ENCODE data around the gene CHRNA4. TPM values are rescaled to one million over a fixed set of nuclear protein-coding genes. Genes with fewer than 3 reads are reported as not detected.

Gene CHRNA4
- total RNA-seq, 2 experiments from 2014 or later = not detected

DNA sequence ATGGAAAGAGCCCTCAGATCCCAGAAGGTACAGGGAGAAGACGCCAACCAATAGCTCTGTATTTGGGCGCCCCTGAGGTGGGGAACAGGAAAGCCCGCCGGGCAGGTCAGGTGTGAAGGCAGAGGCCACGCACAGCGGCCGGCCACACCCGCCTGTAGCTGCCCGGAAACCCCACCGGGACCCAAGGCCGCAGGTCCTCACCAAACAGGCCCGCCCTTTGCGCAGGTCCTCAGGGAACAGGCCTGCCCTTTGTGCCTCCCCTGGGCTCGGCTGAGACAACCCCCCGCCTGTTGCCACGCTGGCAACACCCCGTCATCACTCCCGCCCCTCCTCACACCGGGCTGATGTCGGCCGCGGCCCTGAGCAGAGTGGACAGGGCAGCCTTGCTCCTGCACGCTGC is 44.9 kb upstream of the CHRNA4 start:
- ChIA-PET POLR2A (no interaction called here), CTCF (no interaction called here)
- peaks cover 0 to 3% of the 10 kb centered on the region in 2 experiments for H3K27me3 ChIP-seq (ENCODE audit: control insufficient read depth in 1 of 2, insufficient read depth in 2 of 2, low read length in 2 of 2)
- no peak overlapping the region for H3K27ac ChIP-seq (ENCODE audit: low read depth in 1 of 2, low read length in 2 of 2)
- Mint-ChIP-seq H3K27ac (no peak overlapping the region), H3K4me1 (ENCODE audit: low read depth) (no peaks in the 10 kb centered on the region), H3K36me3 (ENCODE audit: low read depth) (no peaks in the 10 kb centered on the region), H3K4me3 (no peak overlapping the region), H3K27me3 (no peaks in the 10 kb centered on the region), H3K9me3 (no peaks in the 10 kb centered on the region)
- H3K9me3 ChIP-seq (ENCODE audit: control insufficient read depth in 1 of 2, insufficient read depth in 1 of 2, low read length in 2 of 2) = peaks cover 0 to 19% of the 10 kb centered on the region in 2 experiments
- H3K36me3 ChIP-seq (ENCODE audit: insufficient read depth, low read length) = no peaks in the 10 kb centered on the region
- no peak for DNase-seq
- H3K4me3 ChIP-seq (ENCODE audit: low read length) = no peak overlapping the region
- intact Hi-C loops (cut with DNase I, micrococcal nuclease) = no loop called here
- H3K4me1 ChIP-seq (ENCODE audit: insufficient read depth, low read length) = peaks cover 9% of the 10 kb centered on the region
- TF ChIP-seq, protein P1, sequence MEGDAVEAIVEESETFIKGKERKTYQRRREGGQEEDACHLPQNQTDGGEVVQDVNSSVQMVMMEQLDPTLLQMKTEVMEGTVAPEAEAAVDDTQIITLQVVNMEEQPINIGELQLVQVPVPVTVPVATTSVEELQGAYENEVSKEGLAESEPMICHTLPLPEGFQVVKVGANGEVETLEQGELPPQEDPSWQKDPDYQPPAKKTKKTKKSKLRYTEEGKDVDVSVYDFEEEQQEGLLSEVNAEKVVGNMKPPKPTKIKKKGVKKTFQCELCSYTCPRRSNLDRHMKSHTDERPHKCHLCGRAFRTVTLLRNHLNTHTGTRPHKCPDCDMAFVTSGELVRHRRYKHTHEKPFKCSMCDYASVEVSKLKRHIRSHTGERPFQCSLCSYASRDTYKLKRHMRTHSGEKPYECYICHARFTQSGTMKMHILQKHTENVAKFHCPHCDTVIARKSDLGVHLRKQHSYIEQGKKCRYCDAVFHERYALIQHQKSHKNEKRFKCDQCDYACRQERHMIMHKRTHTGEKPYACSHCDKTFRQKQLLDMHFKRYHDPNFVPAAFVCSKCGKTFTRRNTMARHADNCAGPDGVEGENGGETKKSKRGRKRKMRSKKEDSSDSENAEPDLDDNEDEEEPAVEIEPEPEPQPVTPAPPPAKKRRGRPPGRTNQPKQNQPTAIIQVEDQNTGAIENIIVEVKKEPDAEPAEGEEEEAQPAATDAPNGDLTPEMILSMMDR (IDR thresholded peaks at IDR 0.05) = no peak
- ATAC-seq (ENCODE audit: poor library complexity) = no peak

DNA sequence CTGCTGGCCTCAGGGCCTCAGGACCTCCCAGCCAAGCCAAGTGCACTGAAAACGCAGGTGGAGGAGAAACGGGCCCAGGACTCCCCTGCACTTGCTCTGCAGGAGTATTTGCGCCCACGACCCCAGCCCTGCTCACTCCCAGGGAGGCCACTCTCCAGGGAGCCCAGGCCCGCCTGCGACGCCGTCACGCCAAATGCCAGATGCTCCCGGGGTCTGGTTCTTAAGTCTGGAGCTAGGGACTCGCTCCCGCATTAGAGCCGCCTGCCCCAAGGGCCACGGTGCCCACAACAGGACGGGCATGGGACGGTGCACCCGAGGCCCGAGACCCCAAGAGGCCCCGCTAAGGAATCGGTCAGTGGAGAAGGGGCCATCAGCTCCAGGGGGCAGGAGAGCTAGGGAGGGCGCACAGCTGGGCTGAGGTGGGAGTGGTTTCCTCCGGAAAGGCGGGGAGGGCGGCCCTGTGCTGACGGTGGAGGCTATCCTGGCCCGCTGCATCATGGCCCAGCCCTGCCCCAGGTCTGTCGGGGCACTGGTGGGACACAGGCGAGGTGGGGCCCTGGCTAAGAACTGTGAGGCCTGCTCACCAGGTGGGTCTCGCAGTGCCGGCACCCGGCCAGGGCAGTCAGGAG is 44.1 kb upstream of the CHRNA4 start:
- Mint-ChIP-seq H3K36me3 (ENCODE audit: low read depth) (no peaks in the 10 kb centered on the region), H3K4me3 (no peak overlapping the region), H3K4me1 (ENCODE audit: low read depth) (no peaks in the 10 kb centered on the region), H3K9me3 (no peaks in the 10 kb centered on the region), H3K27me3 (no peaks in the 10 kb centered on the region), H3K27ac (no peak overlapping the region)
- Histone ChIP-seq H3K9me3 (ENCODE audit: control insufficient read depth in 1 of 2, insufficient read depth in 1 of 2, low read length in 2 of 2) (peaks cover 0 to 19% of the 10 kb centered on the region in 2 experiments), H3K4me1 (ENCODE audit: insufficient read depth, low read length) (peaks cover 7% of the 10 kb centered on the region), H3K4me3 (ENCODE audit: low read length) (no peak overlapping the region), H3K36me3 (ENCODE audit: insufficient read depth, low read length) (no peaks in the 10 kb centered on the region), H3K27ac (ENCODE audit: low read depth in 1 of 2, low read length in 2 of 2) (no peak overlapping the region), H3K27me3 (ENCODE audit: control insufficient read depth in 1 of 2, insufficient read depth in 2 of 2, low read length in 2 of 2) (peaks cover 0 to 3% of the 10 kb centered on the region in 2 experiments)
- no peak for DNase-seq
- ChIA-PET POLR2A (no interaction called here), CTCF (no interaction called here)
- ATAC-seq (ENCODE audit: poor library complexity) = no peak
- intact Hi-C loops (cut with DNase I, micrococcal nuclease) = no loop called here
- TF ChIP-seq, protein P1 (IDR thresholded peaks at IDR 0.05) = no peak

DNA sequence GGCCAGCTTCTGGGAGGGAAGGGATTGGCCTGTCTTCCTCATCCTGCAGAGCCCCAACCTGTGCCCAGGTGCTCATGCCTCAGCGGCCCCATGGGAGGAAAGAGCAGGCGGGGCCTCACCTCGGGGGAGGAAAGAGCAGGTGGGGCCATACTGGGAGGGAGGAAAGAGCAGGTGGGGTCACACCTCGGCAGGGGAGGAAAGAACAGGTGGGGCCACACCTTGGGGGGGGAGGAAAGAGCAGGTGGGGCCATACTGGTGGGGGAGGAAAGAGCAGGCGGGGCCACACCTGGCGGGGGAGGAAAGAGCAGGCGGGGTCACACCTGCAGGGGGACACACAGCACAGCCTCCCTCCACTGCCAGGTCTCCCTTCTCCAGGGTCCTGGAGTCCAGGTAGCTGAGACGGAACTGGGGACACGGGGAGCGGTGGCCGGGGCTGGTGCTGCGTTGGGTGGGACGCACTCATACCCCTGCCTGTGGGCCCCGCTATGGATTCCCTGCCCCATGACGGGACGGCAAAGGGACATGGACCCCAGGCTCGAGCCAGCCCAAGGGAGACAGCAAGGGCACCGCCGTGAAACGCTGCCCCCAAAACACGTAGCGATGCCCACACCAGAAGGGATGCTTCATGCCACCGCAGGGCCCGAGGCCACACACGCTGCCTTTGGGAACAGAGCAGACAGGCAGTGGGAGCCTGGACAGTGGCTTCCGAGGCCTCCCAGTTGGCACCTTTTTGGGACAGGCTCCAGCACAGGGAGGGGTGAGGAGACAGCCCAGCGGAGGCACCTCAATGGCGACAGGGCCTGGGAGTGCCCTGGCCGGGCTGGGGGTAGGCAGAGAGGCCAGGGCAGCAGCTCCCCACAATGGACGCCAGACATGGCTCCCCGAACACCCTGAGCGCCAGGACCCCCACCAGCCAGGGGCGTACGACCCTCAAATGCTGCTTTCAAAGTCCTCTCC is 43.3 kb upstream of the CHRNA4 start:
- H3K27ac Mint-ChIP-seq = no peak overlapping the region
- intact Hi-C loops (cut with DNase I, micrococcal nuclease) = no loop called here
- POLR2A ChIA-PET = no interaction called here
- Histone ChIP-seq H3K4me3 (ENCODE audit: low read length) (no peak overlapping the region), H3K27me3 (ENCODE audit: control insufficient read depth in 1 of 2, insufficient read depth in 2 of 2, low read length in 2 of 2) (peaks cover 0 to 3% of the 10 kb centered on the region in 2 experiments), H3K27ac (ENCODE audit: low read depth in 1 of 2, low read length in 2 of 2) (no peak overlapping the region), H3K9me3 (ENCODE audit: control insufficient read depth in 1 of 2, insufficient read depth in 1 of 2, low read length in 2 of 2) (peaks cover 0 to 11% of the 10 kb centered on the region in 2 experiments), H3K36me3 (ENCODE audit: insufficient read depth, low read length) (no peaks in the 10 kb centered on the region), H3K4me1 (ENCODE audit: insufficient read depth, low read length) (peaks cover 1% of the 10 kb centered on the region)
- no peaks in the 10 kb centered on the region for H3K27me3 Mint-ChIP-seq
- H3K4me1 Mint-ChIP-seq (ENCODE audit: low read depth) = no peaks in the 10 kb centered on the region
- CTCF ChIA-PET = no interaction called here
- ATAC-seq (ENCODE audit: poor library complexity) (no peak), DNase-seq (no peak)
- no peaks in the 10 kb centered on the region for H3K36me3 Mint-ChIP-seq (ENCODE audit: low read depth)
- TF ChIP-seq, protein P1 (IDR thresholded peaks at IDR 0.05) = no peak
- no peaks in the 10 kb centered on the region for H3K9me3 Mint-ChIP-seq
- no peak overlapping the region for H3K4me3 Mint-ChIP-seq
